ENCODE data around the gene SLC25A40.
A peak's percentile ranks its signal among the peaks of the same experiment; 100 is the strongest.
"Not testable (repeated sequence)": the region's sequence is repeated elsewhere in the genome, so short reads cannot be mapped to it uniquely, and the experiment has no call there.

SLC25A40 gene

GRCh38 chr7:87870471-87870870 is 5.7 kb downstream of the SLC25A40 start:
- no peak for DNase-seq

- not testable (repeated sequence) for DNase-seq
Observed at GRCh38 chr7:87866533-87866932, 9.6 kb downstream of the SLC25A40 start.

GRCh38 chr7:87866089-87866488 is 10.1 kb downstream of the SLC25A40 start:
- DNase-seq: no peak

- DNase-seq: no peak
Observed at GRCh38 chr7:87858417-87859100, 17.6 kb downstream of the SLC25A40 start.

GRCh38 chr7:87853237-87853864 is 22.8 kb downstream of the SLC25A40 start:
- DNase-seq: no peak

- DNase-seq: no peak
Observed at GRCh38 chr7:87852306-87852705, 23.9 kb downstream of the SLC25A40 start.

GRCh38 chr7:87850836-87851593 is 25.1 kb downstream of the SLC25A40 start:
- no peak for DNase-seq

- no peak for DNase-seq
Observed at GRCh38 chr7:87837597-87837996, 38.6 kb downstream of the SLC25A40 start.

GRCh38 chr7:87833130-87833529 is 43.0 kb downstream of the SLC25A40 start:
- DNase-seq: no peak

GRCh38 chr7:87831097-87831496 is 45.1 kb downstream of the SLC25A40 start:
- DNase-seq: no peak

GRCh38 chr7:87828383-87828782 is 47.8 kb downstream of the SLC25A40 start:
- DNase-seq: not testable (repeated sequence)

GRCh38 chr7:87825369-87825768 is 50.8 kb downstream of the SLC25A40 start:
- DNase-seq: not testable (repeated sequence)

GRCh38 chr7:87822056-87822455 is 54.1 kb downstream of the SLC25A40 start:
- DNase-seq: not testable (repeated sequence)

GRCh38 chr7:87818336-87818735 is 57.8 kb downstream of the SLC25A40 start:
- no peak for DNase-seq

GRCh38 chr7:87816389-87816788 is 59.8 kb downstream of the SLC25A40 start:
- DNase-seq: no peak

- DNase-seq: no peak
Observed at GRCh38 chr7:87810726-87811125, 65.4 kb downstream of the SLC25A40 start.

- no peak for DNase-seq
Observed at GRCh38 chr7:87810130-87810529, 66.0 kb downstream of the SLC25A40 start.

- DNase-seq: no peak
Observed at GRCh38 chr7:87806150-87806549, 70.0 kb downstream of the SLC25A40 start.

- peak in 1 of 2 donors; percentile 50 for DNase-seq
Observed at GRCh38 chr7:87797798-87798403, 78.3 kb downstream of the SLC25A40 start.

GRCh38 chr7:87797395-87797794 is 78.8 kb downstream of the SLC25A40 start:
- DNase-seq: no peak

- no peak for DNase-seq
Observed at GRCh38 chr7:87785368-87785995, 90.7 kb downstream of the SLC25A40 start.

GRCh38 chr7:87784424-87784823 is 91.7 kb downstream of the SLC25A40 start:
- no peak for DNase-seq
